NT2/D1 (cell line): ENCODE results near the gene GABRR2.

Experiments used
- SUZ12 ChIP-seq: IDR thresholded peaks from 2 replicates; pipeline ENCODE4 v1.6.1; 2011; ENCODE audit not compliant: insufficient read length, insufficient read depth; ENCODE audit errors: extremely low read depth
- YY1 ChIP-seq: IDR thresholded peaks from 2 replicates; pipeline ENCODE4 v1.6.1; 2011; ENCODE audit not compliant: insufficient read length, insufficient read depth
- ZNF274 ChIP-seq: IDR thresholded peaks from 2 replicates; pipeline ENCODE4 v1.6.1; 2011; ENCODE audit warnings: mild to moderate bottlenecking, low read depth, low read length

- TF ChIP-seq SUZ12 (no peak), YY1 (no peak), ZNF274 (no peak)
Measured at GRCh38 chr6:89287351-89288028, 27.6 kb downstream of the GABRR2 start.
